ENCODE data around the gene PRKCQ. TPM values are rescaled to one million over a fixed set of nuclear protein-coding genes. Genes with fewer than 3 reads are reported as not detected.

PRKCQ gene
- total RNA-seq, 1 donor, result under 0.01 TPM

DNA sequence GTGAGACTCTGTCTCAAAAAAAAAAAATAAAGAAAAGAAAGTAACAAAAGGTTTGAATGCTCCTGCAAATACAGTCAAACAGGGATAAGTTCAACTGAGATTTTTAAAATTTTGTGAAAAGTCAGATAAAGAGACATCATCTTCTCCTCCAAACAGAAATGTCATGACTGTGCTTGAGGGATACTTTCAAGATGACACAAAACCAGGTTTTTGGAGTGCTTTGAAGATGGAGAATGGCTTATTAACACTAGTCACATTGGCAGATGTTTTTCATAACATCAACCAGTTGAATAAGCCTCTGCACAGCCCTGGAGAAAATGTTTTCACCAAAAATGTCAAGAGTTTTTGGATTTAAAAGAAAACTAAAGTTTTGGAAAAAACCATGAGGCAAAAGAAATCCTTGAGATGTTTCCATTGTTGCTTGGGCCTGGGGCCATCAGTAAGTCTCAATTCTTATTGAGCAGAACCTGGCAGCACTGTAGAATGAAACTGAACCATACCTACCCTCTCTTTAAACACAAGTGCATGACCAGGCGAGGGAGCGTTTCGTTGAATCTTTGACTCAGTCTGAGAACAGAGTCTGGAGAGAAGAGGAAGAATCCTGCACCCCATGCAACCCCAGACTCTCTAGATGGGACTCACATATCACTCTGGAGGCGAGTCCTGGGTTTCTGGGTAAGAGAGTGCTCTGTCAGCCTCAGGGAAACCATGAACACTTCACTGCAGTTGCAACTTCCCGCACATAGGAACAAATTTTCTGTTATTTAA, 37.4 kb upstream of the PRKCQ start:
- no peak for DNase-seq (ENCODE audit: low read depth)
- no peak overlapping the region for H3K4me3 ChIP-seq (ENCODE audit: low read depth, low read length)
- TF ChIP-seq, protein P1, sequence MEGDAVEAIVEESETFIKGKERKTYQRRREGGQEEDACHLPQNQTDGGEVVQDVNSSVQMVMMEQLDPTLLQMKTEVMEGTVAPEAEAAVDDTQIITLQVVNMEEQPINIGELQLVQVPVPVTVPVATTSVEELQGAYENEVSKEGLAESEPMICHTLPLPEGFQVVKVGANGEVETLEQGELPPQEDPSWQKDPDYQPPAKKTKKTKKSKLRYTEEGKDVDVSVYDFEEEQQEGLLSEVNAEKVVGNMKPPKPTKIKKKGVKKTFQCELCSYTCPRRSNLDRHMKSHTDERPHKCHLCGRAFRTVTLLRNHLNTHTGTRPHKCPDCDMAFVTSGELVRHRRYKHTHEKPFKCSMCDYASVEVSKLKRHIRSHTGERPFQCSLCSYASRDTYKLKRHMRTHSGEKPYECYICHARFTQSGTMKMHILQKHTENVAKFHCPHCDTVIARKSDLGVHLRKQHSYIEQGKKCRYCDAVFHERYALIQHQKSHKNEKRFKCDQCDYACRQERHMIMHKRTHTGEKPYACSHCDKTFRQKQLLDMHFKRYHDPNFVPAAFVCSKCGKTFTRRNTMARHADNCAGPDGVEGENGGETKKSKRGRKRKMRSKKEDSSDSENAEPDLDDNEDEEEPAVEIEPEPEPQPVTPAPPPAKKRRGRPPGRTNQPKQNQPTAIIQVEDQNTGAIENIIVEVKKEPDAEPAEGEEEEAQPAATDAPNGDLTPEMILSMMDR (IDR thresholded peaks at IDR 0.05; ENCODE audit: insufficient read depth, low read depth, low read length), result no peak

DNA sequence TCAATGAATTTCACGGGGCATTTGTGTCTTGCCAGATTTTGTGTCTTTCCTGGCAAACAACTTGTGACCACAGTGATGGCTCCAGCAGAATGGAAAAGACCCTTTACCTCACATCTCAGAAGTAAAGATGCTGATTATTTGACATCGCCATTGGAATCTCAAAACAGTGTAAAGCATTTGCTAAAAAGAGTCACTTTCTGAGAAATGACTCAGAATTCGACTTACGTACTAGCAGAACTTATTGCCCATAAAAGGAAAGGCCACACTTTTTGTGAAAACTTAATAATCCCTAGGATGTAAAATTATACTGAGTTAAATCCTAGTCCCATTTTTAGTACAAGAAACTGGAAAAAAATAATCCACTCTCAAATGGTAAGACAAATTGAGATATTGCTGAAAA, 35.9 kb upstream of the PRKCQ start:
- no peak overlapping the region for H3K4me3 ChIP-seq (ENCODE audit: low read depth, low read length)
- TF ChIP-seq, protein P1 (IDR thresholded peaks at IDR 0.05; ENCODE audit: insufficient read depth, low read depth, low read length), result no peak
- DNase-seq (ENCODE audit: low read depth), result no peak

DNA sequence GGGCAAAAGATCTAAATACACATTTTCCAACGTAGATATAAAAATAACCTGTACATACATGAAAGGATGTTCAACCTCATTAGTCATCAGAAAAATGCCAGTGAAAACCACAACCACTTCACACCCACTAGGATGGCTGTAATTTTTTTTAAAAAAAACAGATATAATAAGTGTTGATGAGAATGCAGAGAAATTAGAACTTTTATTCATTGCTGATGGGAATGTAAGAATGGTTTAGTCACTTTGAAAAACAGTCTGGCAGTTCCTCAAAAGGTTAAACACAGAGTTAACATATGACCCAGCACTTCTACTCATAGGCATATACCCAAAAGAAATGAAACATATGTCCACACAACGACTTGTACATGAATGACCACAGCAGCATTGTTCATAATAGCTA, 32.3 kb upstream of the PRKCQ start:
- TF ChIP-seq, protein P1 (IDR thresholded peaks at IDR 0.05; ENCODE audit: insufficient read depth, low read depth, low read length), result no peak
- no peak overlapping the region for H3K4me3 ChIP-seq (ENCODE audit: low read depth, low read length)
- no peak for DNase-seq (ENCODE audit: low read depth)

DNA sequence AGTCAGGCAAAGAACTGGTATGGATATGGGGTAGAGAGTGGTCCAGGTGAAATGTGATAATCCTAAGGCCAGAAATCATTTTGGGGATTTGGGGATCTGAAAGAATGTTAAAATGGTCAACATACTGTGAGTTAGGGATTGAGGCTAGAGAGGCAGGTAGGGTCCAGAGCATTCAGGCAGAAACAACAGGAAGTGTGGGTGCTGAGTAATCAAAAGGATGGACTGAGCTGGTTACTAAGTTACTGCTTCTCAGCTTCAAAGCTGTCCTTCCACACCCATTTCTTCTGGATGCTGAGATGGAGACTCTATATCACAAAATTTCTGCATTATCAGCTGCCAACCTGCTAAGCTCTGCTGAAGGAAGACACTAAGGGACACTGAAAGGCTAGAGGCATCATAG, 30.6 kb upstream of the PRKCQ start:
- no peak overlapping the region for H3K4me3 ChIP-seq (ENCODE audit: low read depth, low read length)
- TF ChIP-seq, protein P1 (IDR thresholded peaks at IDR 0.05; ENCODE audit: insufficient read depth, low read depth, low read length), result no peak
- DNase-seq (ENCODE audit: low read depth), result no peak

DNA sequence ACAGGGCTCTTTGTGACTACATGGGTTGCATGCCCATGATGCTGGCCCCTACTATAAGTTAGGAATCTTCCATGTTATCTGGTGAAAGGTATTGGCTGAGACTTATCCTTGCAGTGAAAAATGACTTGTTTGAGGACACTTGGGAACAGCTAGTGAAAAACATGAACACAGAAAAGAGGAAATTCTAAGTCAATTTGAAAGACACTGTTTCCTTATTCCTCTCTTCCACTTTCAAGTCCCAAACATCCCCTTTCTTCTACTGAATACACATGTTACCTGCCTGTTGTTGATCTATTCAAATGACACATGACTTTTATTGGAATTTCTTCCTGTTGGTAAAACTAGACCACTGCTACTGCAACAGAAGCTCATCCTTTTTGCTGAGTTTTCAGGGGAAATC, 29.5 kb upstream of the PRKCQ start:
- DNase-seq (ENCODE audit: low read depth), result no peak
- TF ChIP-seq, protein P1 (IDR thresholded peaks at IDR 0.05; ENCODE audit: insufficient read depth, low read depth, low read length), result no peak
- no peak overlapping the region for H3K4me3 ChIP-seq (ENCODE audit: low read depth, low read length)

DNA sequence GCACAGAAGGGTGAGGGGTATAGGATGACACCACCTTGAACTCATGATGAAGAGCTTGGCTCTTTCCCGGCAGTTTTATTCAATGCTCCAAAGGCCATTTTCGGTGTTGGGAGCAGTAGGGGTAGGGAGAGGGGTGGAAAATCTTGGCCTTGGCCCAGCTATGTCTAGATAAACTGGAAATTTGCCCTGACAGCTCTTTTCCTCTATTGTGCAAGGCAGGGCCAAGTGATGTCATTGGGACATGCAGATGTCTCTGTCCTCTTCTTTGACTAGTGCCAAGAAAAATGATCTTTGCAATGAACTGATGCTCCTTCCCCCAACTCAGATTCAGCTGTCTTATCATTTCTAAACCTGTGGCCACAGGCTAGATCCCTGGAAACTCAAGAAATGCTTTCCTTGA, 27.7 kb upstream of the PRKCQ start:
- H3K4me3 ChIP-seq (ENCODE audit: low read depth, low read length), result no peak overlapping the region
- TF ChIP-seq, protein P1 (IDR thresholded peaks at IDR 0.05; ENCODE audit: insufficient read depth, low read depth, low read length), result no peak
- no peak for DNase-seq (ENCODE audit: low read depth)

DNA sequence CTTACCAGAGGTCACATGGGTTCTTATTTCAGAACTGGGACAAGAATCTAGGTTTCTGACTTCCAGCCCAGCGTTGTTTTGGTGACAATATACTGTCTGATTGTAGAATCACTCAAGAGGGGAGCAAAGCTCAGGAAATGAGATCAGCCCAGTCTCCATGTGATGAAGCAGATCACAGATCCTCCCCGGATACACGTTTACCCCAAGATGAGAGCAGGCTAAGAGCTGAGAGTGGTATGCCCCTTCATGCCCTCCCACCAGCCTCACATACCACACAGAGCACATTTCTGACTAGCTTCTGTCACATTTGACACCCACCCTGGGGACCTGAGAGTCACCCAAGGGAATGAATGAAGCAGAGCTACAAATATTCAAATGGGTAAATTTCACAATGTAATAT, 27.1 kb upstream of the PRKCQ start:
- no peak for DNase-seq (ENCODE audit: low read depth)
- no peak overlapping the region for H3K4me3 ChIP-seq (ENCODE audit: low read depth, low read length)
- TF ChIP-seq, protein P1 (IDR thresholded peaks at IDR 0.05; ENCODE audit: insufficient read depth, low read depth, low read length), result no peak
